Right ventricle myocardium superior (tissue), 1 donor: ENCODE data around the gene CXorf49. TPM values are rescaled to one million over a fixed set of nuclear protein-coding genes. Genes with fewer than 3 reads are reported as not detected.
A peak's percentile ranks its signal among the peaks of the same experiment; 100 is the strongest.
"Not testable (repeated sequence)": the region's sequence is repeated elsewhere in the genome, so short reads cannot be mapped to it uniquely, and the experiment has no call there.

ENCODE experiments used
- ATAC-seq: fragments of 200-7000 bp; cut with Tn5 transposase; one replicate; pipeline ENCODE4 v1.9.1; 2020; ENCODE audit warnings: mild to moderate bottlenecking; ENCODE audit not compliant: poor library complexity
- DNase-seq: peaks from one replicate; pipeline ENCODE4 v3.0.0-alpha.2; 2020
- intact Hi-C: fragments of 100-400 bp; cut with DNase I; formaldehyde crosslinking; loops from one replicate; pipeline ENCODE4 v1.11.2; 2022
- total RNA-seq: library from RNA; stranded (reverse); fragmentation: NEBNext Ultra II Directional; extraction: Animal tissue kit (Norgen Biotek cat#: 25700); gene quantifications from one replicate; pipeline ENCODE4 v1.2.1, GENCODE V29; 2021
- donor health status: DM: no; HTN: yes; CAD: no; lungs with severe emphysema.

CXorf49 gene
- total RNA-seq, 1 donor from 2014 or later: not detected

- DNase-seq, intact Hi-C loops, ATAC-seq: not testable (repeated sequence)
Measured at GRCh38 chrX:71677195-71677594, 40.9 kb downstream of the CXorf49 start.

GRCh38 chrX:71676068-71676795 is 41.9 kb downstream of the CXorf49 start:
- DNase-seq, intact Hi-C loops, ATAC-seq: not testable (repeated sequence)

GRCh38 chrX:71675636-71676035 is 42.4 kb downstream of the CXorf49 start:
- intact Hi-C loops, ATAC-seq, DNase-seq: not testable (repeated sequence)

GRCh38 chrX:71671938-71672337 is 46.1 kb downstream of the CXorf49 start:
- intact Hi-C loops: no loop called here
- DNase-seq (no peak), ATAC-seq (no peak)

GRCh38 chrX:71671043-71671780 is 46.9 kb downstream of the CXorf49 start:
- DNase-seq: no peak
- no peak for ATAC-seq
- intact Hi-C loops: no loop called here

- DNase-seq, intact Hi-C loops: not testable (repeated sequence)
- ATAC-seq: peak; percentile 79
Measured at GRCh38 chrX:71669947-71670346, 48.1 kb downstream of the CXorf49 start.

GRCh38 chrX:71669492-71669891 is 48.6 kb downstream of the CXorf49 start:
- no peak for ATAC-seq
- intact Hi-C loops: no loop called here
- DNase-seq: no peak

GRCh38 chrX:71668248-71668595 is 49.9 kb downstream of the CXorf49 start:
- no peak for ATAC-seq
- DNase-seq: no peak
- intact Hi-C loops: no loop called here

GRCh38 chrX:71667328-71668247 is 50.5 kb downstream of the CXorf49 start, which contains the start of gene LOC101059915:
LOC101059915 (plus strand) TSS chrX:71667546.
- intact Hi-C loops: no loop called here
- DNase-seq: no peak
- ATAC-seq: no peak

- DNase-seq (no peak), ATAC-seq (no peak)
- intact Hi-C loops: no loop called here
Measured at GRCh38 chrX:71666240-71667223, 51.6 kb downstream of the CXorf49 start.

- intact Hi-C loops: no loop called here
- ATAC-seq (no peak), DNase-seq (no peak)
Measured at GRCh38 chrX:71665747-71666146, 52.3 kb downstream of the CXorf49 start.

- ATAC-seq (no peak), DNase-seq (no peak)
- intact Hi-C loops: no loop called here
Measured at GRCh38 chrX:71664889-71665491, 53.1 kb downstream of the CXorf49 start.

Other genes starting within 250 kb of the CXorf49 start
- 72.7 TPM for gene OGT, start 185.2 kb downstream of the CXorf49 start, total RNA-seq
- gene GCNA, start 139.8 kb downstream of the CXorf49 start, total RNA-seq: 2.2 TPM
- 0.22 TPM for gene CXCR3, start 99.8 kb downstream of the CXorf49 start, total RNA-seq
- gene CXorf49B, start 45.1 kb upstream of the CXorf49 start, total RNA-seq: not detected
- 4.7 TPM for gene NHSL2, start 192.6 kb upstream of the CXorf49 start, total RNA-seq